Activated effector memory CD4-positive, alpha-beta T cell treated with Interleukin-2 at 50 U/mL for 16 hours (primary cell): Measurements from ENCODE around the gene TOLLIP.

ENCODE experiments used
- DNase-seq: peaks from one replicate; pipeline ENCODE4 v3.0.0-alpha.2; 2020

The TOLLIP gene

DNA sequence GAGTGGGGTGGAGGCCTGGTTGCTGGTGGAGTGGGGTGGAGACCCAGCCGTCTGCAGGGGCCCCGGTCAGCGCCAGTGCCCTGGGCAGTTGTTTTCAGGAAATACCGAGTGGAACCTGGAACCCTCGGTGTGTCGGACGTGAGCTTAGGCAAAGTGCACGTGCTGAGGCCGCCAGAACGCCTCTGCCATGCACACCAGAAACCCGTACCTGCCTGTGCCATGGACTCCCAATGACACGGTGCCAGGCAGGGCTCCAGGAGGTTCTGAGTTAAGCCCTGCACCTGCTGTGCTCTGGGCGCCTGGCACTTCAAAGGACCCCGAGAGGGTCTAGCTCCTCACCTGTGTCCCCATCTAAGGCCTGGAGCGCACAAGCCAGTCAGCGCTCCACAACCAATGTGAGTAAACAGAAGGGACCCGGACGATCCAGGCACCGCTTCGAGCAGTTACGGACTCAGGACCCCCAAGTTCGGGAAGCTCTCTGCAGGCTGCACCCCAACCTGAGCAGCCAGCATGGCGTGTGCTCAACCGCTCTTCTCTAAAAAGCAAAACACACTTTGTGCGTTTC is 12.3 kb downstream of the TOLLIP start:
- DNase-seq, result no peak

DNA sequence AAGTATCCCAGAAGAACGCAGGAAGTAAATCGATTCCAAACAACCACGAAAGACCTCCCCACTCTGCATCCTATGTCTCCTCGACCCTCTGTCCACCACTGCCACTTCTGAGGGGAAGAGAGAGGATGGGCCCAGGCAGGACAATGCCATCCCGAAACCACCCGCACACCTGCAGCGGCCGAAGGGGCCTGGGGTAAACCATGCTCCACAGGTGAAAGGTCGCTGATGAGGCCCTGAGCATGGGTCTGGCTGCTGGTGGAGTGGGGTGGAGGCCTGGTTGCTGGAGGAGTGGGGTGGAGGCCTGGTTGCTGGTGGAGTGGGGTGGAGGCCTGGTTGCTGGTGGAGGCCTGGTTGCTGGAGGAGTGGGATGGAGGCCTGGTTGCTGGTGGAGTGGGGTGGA is 13.1 kb downstream of the TOLLIP start:
- no peak for DNase-seq

GRCh38 chr11:1295591-1295990 is 13.8 kb downstream of the TOLLIP start:
- DNase-seq, result no peak

GRCh38 chr11:1295086-1295485 is 14.3 kb downstream of the TOLLIP start:
- DNase-seq, result no peak

DNA sequence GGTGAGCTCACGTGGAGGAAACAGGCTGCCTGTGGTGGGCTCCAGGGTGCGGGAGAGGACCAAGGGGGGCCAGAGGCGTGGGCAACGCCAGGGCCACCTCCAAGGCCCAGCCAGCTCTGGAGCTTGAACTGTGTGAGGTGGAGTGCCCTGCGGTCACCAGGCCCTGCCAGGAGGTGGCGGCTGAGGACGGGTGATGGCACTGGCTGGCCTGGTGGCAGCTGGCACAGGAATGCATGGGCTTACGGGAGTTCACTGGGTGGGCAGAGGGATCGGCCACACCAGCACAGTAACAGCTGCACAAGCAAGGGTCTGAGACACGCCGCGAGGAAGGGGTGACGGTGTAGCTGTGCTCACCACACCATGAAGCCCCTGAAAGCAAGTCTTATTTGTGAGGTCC is 15.8 kb downstream of the TOLLIP start:
- DNase-seq, result no peak

GRCh38 chr11:1292644-1293618 is 16.5 kb downstream of the TOLLIP start:
- no peak for DNase-seq

DNA sequence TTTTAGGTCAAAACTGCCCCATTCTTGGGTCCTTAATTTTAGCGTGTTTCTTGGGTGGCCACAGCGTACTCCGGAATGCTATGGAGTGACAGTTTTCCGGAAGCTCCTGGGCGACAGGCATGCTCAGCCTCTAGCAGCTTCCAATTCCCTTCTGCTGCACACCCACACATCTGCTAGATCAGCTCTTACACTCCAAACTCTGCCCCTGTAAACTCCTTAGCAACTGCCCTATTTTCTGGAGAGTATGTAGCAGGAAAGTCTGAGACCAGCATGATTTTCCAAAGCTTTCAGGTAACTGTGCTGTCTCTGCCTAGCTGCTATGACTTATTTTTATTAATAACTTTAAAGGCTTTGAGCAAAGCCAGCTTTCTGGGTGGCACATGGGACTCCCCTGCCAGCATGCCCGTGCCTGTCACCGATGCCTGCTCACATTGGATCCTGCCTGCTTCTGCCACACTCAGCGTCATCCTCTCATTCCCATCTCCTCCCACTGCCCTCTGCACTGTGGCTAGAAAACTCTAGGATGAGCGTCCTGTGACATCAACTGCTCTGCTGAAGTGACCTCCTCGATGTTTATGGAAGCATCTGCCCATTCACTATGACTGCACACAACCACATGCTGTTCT is 17.3 kb downstream of the TOLLIP start:
- DNase-seq, result no peak

GRCh38 chr11:1291295-1292017 is 18.0 kb downstream of the TOLLIP start:
- DNase-seq, result no peak

- DNase-seq, result no peak
Observed at GRCh38 chr11:1290052-1291040, 19.1 kb downstream of the TOLLIP start.

- no peak for DNase-seq
Observed at GRCh38 chr11:1289211-1289935, 20.1 kb downstream of the TOLLIP start.

GRCh38 chr11:1288426-1289151 is 20.8 kb downstream of the TOLLIP start:
- DNase-seq, result no peak

DNA sequence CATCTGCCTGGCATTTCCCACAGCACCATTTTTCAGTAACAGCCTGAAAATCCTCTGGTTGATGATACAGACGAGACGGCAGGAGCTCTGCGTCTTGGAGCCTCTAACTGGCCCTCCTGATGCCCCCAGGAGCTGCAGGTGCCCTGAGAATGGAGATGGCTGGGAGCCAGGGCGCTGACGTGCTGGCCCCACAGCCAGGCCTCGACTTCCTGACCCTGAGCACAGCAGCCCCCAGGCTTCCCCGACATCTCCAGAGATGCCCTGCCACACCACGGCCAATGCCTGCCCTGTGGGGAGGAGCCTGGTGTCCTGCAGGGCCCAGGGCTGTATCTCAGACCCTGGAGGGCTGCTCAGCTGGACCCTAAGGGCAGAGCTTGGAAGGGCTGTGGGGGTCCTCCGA is 21.5 kb downstream of the TOLLIP start:
- DNase-seq, result no peak

DNA sequence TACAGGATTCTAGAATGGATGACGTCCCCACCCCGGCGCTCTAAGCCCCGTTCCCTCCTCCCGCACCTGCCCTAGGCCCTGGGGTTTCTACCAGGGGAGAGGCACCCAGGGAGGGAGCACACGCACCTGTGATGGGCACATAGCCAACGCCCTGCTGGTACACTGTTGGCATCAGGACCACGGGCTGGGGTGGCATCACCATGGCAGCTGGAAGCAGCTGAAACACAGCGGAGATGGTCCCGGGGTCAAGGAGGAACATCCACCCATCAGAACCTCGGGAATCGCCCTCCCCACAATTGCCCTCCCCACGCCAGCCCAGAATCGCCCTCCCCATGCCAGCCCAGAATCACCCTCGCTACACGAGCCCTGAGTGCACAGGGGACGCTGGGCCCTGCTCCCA is 23.6 kb downstream of the TOLLIP start:
- no peak for DNase-seq

DNA sequence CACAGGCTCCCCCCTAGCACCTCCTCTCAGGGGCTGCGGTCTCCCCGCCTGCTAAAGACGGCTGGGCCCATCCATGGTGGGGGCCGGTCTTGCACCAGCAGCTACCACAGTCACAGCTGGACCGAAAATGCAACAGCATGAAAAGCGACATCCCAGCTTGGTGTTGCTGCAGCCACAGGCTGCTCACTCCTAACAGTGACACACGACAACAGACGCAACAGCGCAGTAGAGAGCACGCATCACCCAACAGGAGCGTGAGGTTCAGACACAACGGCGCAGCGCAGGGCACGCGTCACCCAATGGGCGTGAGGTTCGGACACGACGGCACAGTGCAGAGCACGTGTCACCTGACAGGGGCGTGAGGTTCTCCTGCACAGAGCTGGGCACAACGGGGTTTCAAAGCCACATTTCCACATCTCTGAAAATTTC is 24.1 kb downstream of the TOLLIP start:
- no peak for DNase-seq

DNA sequence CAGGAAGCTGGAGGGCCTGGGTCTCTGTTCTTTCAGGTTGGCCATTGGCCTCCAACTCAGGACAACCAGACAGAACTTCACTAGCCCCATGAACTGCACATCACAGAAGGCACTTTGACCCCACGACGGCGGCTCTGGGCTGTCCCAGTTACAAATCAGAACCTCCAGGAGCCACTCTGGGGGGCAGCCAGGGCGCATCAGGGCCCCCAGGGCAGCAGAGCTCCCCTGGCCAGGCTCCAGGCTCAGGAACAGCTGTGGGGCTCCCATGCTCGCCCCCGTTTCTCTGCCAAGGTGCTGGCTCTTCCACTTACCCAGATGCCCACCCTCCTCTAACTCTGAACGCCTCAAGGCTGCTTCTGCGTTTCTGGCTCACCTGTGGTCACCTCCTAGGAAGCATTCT is 25.5 kb downstream of the TOLLIP start:
- no peak for DNase-seq

DNA sequence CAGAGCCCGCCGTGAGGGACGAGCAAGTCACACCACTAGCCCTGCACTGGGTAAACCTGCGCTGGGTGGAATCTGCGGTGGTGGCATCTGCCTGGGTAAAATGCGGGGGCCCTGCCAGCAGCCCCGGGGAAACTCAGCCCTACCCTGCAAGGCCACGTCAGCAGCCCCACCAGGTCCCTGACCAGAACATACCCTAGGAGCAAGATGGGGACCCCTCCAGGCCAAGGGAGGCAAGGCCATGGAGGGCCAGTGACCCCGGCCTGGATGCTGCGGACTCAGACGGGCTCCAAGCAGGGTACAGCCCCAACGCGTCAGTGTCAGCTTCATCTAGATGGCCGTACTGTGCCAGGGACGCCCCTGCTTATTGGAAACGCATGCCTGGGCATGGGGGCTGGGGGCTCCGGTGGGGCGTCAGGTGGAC is 26.3 kb downstream of the TOLLIP start:
- DNase-seq, result no peak

GRCh38 chr11:1281974-1282365 is 27.5 kb downstream of the TOLLIP start:
- DNase-seq, result no peak

DNA sequence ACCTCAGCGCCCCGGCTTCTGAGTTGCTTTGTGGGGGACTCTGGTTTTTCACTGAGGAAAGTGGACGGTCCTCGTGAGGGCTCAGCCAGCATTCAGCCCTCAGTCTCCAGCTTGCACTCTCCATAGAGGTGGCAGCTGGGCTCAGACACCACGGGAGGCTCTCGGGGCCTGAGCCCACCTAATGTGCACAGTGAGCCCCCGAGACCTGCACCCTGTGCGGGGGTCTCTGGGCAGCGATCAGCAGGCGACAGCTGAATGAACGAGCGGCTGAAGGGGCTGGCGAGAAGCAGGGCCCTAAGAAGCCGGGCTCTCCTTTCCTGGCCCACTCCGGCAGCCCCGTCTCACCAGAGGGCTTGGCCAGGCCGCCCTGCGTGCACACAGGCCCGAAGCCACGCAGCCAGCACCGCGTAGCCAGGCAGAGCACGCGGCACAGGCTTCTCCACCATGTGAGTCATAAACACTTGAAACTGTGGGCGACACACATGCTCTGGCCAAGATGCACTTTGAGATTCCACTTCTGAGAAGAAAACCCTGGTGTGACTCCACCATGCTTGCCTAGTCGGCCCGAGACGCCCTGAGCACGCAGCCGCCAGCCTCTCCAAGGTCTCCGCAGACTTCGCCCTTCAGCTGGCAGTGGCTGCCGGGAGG is 28.0 kb downstream of the TOLLIP start:
- DNase-seq, result no peak

DNA sequence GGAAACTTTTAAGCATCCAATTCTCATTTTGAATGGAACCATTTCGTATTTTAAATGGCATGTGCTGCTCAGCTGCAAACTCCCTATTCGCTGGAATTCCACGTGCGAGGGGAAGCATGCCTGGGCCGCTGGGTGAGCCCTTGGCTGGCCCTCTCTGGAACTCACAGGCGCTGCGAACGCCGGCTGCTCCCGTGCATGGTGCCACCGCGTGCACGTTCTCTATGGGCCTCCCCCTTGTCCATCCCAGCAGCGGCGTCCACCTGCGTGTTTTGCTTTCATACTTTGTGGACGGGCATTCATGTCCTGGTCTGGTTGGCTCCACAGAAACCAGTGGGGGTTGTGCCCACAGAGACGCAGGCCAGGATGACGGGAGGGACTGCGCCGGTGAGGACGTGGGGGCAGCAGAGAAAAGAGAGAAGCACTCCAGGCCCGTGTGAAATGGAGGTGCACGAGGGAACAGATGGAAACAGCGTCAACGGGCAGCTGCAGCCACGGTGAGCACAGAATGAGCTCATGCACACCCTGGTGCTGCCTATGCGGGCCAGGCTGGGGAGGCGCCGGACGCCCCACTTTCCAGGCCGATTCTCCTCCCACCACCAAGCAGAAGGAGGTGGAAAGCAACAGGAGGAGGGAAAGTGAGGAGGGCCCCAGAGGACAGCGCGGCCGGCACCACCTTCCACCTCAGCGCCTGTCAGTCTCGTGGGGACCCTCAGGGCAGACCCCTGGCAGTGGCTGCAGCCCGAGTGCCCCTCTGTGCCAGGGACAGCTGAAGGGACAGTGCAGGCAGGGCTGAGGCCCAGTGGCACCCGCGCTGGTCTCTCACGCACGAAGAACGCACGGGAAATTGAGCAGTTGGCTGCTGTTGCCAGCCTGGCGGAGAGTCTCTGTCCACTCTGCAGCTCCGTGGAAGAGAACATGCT is 29.1 kb downstream of the TOLLIP start:
- no peak for DNase-seq
